AG09319 (cell line): ENCODE data around the gene TNKS1BP1.
A peak's percentile ranks its signal among the peaks of the same experiment; 100 is the strongest.

Experiments used
- DNase-seq: peaks from one replicate; pipeline ENCODE4 v3.0.0-alpha.2; 2010; ENCODE audit warnings: low read depth; ENCODE audit errors: extremely low read depth
- TF ChIP-seq, protein P1 (sequence below): IDR thresholded peaks from 2 replicates; pipeline ENCODE4 v1.5.1; 2011; ENCODE audit warnings: low read depth, mild to moderate bottlenecking, inconsistent platforms, low read length, moderate library complexity

Gene TNKS1BP1

GRCh38 chr11:57313071-57313787 is 11.5 kb downstream of the TNKS1BP1 start:
- TF ChIP-seq, protein P1, sequence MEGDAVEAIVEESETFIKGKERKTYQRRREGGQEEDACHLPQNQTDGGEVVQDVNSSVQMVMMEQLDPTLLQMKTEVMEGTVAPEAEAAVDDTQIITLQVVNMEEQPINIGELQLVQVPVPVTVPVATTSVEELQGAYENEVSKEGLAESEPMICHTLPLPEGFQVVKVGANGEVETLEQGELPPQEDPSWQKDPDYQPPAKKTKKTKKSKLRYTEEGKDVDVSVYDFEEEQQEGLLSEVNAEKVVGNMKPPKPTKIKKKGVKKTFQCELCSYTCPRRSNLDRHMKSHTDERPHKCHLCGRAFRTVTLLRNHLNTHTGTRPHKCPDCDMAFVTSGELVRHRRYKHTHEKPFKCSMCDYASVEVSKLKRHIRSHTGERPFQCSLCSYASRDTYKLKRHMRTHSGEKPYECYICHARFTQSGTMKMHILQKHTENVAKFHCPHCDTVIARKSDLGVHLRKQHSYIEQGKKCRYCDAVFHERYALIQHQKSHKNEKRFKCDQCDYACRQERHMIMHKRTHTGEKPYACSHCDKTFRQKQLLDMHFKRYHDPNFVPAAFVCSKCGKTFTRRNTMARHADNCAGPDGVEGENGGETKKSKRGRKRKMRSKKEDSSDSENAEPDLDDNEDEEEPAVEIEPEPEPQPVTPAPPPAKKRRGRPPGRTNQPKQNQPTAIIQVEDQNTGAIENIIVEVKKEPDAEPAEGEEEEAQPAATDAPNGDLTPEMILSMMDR: no peak
- no peak for DNase-seq

DNA sequence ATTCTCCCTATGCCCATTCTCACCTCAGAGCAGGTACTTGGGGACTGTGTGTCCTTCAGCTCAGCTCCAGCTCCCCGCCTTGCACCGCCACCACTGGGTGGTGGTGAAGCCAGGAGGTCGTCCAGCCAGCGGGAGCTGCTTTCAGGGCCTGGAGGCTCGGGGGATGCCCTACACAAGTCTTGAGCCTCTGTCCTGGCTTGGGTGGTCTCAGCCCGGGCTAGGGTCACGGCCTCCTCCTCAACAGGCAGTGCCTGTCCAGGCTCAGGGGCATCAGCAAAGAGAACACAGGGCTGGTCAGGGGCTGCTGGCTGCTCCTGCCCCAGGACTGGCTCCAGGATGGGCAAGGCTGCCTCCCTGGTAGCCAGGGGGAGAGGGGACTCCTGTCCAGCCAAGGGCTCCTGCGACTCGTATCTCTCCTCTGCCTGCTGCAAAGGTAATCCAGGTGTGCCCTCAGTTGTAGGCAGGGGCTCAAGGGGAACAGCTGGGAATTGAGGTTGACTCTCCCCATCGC is 12.2 kb downstream of the TNKS1BP1 start:
- no peak for DNase-seq
- TF ChIP-seq, protein P1: no peak

- DNase-seq: peak; percentile 96
These were observed 13.4 kb downstream of the TNKS1BP1 start for GRCh38 chr11:57311109-57311936.

DNA sequence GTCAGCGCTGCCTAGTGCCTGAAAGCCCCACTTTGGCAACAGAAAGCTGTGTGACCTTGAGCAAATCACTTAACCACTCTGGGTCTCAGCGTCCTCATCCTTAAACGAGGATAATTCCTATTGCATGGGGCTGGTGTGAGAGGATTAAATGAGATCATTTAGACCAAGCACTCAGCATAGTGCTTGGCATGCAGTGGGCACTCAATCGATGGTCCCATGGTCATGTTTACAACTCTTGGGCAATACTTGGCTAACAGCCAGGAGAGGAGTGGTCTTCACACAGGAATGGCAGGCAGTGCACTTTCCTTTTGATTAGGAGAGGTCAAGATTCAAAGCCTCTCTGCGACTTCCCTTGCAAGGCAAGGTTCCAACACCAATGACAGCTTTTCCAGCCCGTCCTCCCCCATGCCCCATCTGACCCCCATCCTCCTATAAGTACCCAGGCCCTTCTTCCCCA is 14.1 kb downstream of the TNKS1BP1 start:
- TF ChIP-seq, protein P1: no peak
- DNase-seq: no peak

More at GRCh38 chr11:57311109-57311936, 13.4 kb downstream of the TNKS1BP1 start:
- TF ChIP-seq, protein P1: no peak

DNA sequence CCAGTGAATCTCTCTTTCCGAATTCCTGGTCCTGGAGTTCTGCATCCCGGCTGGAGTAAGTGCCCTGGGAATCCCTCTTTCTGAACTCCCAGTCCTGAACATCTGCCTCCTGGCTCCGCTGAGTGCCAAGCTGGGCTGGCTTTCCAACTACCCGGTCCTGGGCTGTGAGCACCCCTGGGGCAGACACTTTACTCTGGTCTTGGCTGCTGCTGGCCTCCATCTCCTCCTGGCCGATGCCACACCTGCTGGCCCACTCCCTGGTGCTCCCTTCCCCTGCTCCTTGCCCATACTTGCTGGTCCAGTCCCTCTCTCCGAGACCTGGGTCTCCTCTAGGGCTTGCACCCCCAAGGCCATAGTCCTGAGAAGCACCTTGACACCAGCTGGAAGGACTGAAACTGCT is 14.7 kb downstream of the TNKS1BP1 start:
- no peak for DNase-seq
- TF ChIP-seq, protein P1: no peak

GRCh38 chr11:57309106-57310059 is 15.4 kb downstream of the TNKS1BP1 start:
- TF ChIP-seq, protein P1: no peak

More at GRCh38 chr11:57309106-57310059, 15.4 kb downstream of the TNKS1BP1 start:
- DNase-seq: no peak
